Stomach (tissue), 9 donors: ENCODE data around the gene CACUL1. TPM values are rescaled to one million over a fixed set of nuclear protein-coding genes. Genes with fewer than 3 reads are reported as not detected.
"Not testable (repeated sequence)": the region's sequence is repeated elsewhere in the genome, so short reads cannot be mapped to it uniquely, and the experiment has no call there.

Source experiments
- DNase-seq, 2 donors: peaks; one replicate each; pipeline versions ENCODE4 v3.0.0 to v3.0.0-alpha.2; 2013 to 2019
- H3K27ac ChIP-seq, 5 donors: fragments of 200-600 bp in 4 of 5; sonication (generic) in 4 of 5; one replicate each; pipeline ENCODE4 v1.5.1; 2013 to 2019; ENCODE audit warnings: mild to moderate bottlenecking in 1 of 5, moderate library complexity in 1 of 5
- H3K27me3 ChIP-seq, 3 donors: fragments of 200-600 bp; sonication (generic); one replicate each; pipeline ENCODE4 v1.5.1; 2017 to 2019; ENCODE audit warnings: mixed run types in 1 of 3
- H3K36me3 ChIP-seq, 4 donors: fragments of 200-600 bp; sonication (generic); 1 replicate in 3 of 4; 2 replicates in 1 of 4; pipeline ENCODE4 v1.5.1; 2016 to 2019
- H3K4me1 ChIP-seq, 4 donors: fragments of 200-600 bp; sonication (generic); one replicate each; pipeline ENCODE4 v1.5.1; 2016 to 2019
- H3K4me3 ChIP-seq, 4 donors: fragments of 200-600 bp; sonication (generic) in 3 of 4; one replicate each; pipeline ENCODE4 v1.5.1; 2016 to 2019; ENCODE audit warnings: mild to moderate bottlenecking in 1 of 4
- H3K9me3 ChIP-seq, 4 donors: fragments of 200-600 bp; sonication (generic); one replicate each; pipeline ENCODE4 v1.5.1; 2016 to 2019
- EP300 ChIP-seq: sonication (generic); formaldehyde crosslinking; IDR thresholded peaks from one replicate; pipeline ENCODE4 v1.6.1; 2017; ENCODE audit warnings: antibody characterized with exemption
- POLR2A ChIP-seq, 4 donors: fragments of 450-650 bp; IDR thresholded peaks; one replicate each; pipeline ENCODE4 v1.6.1; 2016; ENCODE audit warnings: antibody characterized with exemption in 4 of 4, control low read depth in 2 of 4, mild to moderate bottlenecking in 1 of 4, moderate library complexity in 1 of 4
- POLR2AphosphoS5 ChIP-seq, 3 donors: sonication (generic); formaldehyde crosslinking; IDR thresholded peaks; one replicate each; pipeline ENCODE4 v1.6.1; 2016; ENCODE audit warnings: antibody characterized with exemption in 3 of 3
- whole genome bisulfite sequencing, 5 donors: extraction: QIAGEN DNeasy Blood & Tissue Kit in 3 of 5; methylation state at CpG; one replicate each; pipeline versions ENCODE4 v1.1.5 to v1.1.7; 2013 to 2018; 5-methylcytosine and 5-hydroxymethylcytosine counted together
- intact Hi-C: fragments of 100-400 bp; cut with DNase I; formaldehyde crosslinking; loops from one replicate; pipeline ENCODE4 v1.15.1; 2023; ENCODE audit warnings: low total_unique reads
- polyA plus RNA-seq, 3 donors: library from polyadenylated mRNA; stranded (reverse); fragments of 200-250 nt; gene quantifications; one replicate each; pipeline ENCODE4 v1.2.3, GENCODE V29; 2013
- total RNA-seq, 5 donors: library from RNA; depleted of rRNA; stranded (reverse); fragments of >200 nt; gene quantifications; one replicate each; pipeline versions ENCODE4 v1.1.0 to v1.2.3, GENCODE V29; 2014 to 2016
- TF ChIP-seq, protein P1 (sequence below), 7 experiments: fragments of 450-650 bp in 4 of 7; fragments of 200-600 bp in 3 of 7; sonication (generic) in 3 of 7; IDR thresholded peaks; one replicate each; pipeline ENCODE4 v1.5.1; 2016 to 2019; ENCODE audit warnings: antibody characterized with exemption in 7 of 7, control low read depth in 2 of 7, mild to moderate bottlenecking in 1 of 7
- donor health status: healthy with polysubstance abuse.
- donor health status: Bipolar disorder and iron deficiency.
- donor health status: healthy.

The CACUL1 gene
- total and polyA plus RNA-seq, 8 donors = 5.1 to 76.9 (median 18.5) TPM

DNA sequence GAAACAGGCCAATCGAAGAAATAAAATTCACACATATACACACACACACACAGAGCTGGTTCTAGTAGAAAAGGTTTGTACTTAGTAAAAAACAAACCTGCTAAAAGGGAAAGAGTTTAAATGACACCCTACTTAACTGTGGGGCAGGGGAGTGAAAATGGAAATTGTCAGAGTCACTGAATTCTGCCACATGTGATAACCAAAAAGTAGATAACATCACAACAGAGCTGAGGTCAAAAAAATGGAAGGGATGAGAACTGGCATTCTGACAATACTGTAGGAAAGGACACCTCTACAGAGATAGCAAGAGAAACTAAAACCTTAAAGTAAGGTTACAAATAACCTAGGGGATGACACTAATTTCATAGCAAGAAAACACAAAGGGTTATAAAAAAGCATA is 74.6 kb downstream of the CACUL1 start:
- Histone ChIP-seq H3K36me3 (peaks cover 10 to 64% (median 55%) of the 10 kb centered on the region in 4 donors), H3K27me3 (no peaks in the 10 kb centered on the region), H3K27ac (no peak overlapping the region), H3K4me3 (no peak overlapping the region), H3K9me3 (no peaks in the 10 kb centered on the region), H3K4me1 (no peaks in the 10 kb centered on the region)
- DNase-seq = no peak
- WGBS, 5 donors = 92 to 98% (median 95%) methylated on average over 1 of the region's 1 CpG
- intact Hi-C loops = no loop called here
- no peak for TF ChIP-seq POLR2A (IDR thresholded peaks at IDR 0.05)
- no peak for TF ChIP-seq EP300
- TF ChIP-seq, protein P1, sequence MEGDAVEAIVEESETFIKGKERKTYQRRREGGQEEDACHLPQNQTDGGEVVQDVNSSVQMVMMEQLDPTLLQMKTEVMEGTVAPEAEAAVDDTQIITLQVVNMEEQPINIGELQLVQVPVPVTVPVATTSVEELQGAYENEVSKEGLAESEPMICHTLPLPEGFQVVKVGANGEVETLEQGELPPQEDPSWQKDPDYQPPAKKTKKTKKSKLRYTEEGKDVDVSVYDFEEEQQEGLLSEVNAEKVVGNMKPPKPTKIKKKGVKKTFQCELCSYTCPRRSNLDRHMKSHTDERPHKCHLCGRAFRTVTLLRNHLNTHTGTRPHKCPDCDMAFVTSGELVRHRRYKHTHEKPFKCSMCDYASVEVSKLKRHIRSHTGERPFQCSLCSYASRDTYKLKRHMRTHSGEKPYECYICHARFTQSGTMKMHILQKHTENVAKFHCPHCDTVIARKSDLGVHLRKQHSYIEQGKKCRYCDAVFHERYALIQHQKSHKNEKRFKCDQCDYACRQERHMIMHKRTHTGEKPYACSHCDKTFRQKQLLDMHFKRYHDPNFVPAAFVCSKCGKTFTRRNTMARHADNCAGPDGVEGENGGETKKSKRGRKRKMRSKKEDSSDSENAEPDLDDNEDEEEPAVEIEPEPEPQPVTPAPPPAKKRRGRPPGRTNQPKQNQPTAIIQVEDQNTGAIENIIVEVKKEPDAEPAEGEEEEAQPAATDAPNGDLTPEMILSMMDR (IDR thresholded peaks at IDR 0.05) = no peak
- TF ChIP-seq POLR2AphosphoS5 (IDR thresholded peaks at IDR 0.05) = no peak

DNA sequence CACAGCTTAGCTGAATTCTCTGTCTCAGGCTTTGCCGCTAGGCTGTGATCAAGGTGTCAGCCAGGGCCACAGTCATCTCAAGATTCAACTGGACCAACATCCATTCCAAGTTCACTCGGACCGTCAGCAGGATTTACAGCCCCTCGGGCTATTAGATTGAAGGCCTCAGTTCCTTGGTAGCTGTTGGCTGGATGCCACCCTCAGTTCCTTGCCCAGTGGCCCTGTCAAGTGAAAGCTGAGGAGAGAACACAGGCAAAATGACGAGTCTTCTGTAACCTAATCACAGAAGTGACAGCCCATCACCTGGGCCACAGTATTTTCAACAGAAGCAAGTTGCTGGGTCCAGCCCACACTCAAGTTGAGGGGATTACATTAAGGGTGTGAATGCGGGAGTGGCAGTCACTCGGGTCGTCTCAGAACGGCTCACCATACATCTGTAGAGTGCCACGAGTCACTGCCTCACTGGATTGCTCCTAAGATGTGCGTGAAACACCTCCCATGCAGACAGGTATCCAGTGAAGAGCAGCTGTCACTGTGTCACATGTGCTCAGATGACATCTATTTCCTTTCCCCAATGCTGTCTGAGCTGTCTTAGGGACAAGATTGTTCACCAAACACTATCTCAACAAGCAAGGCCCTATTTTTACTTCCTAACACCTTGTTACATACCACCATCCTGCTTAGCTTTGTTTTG is 80.4 kb downstream of the CACUL1 start:
- peaks cover 4 to 33% (median 29%) of the 10 kb centered on the region in 4 donors for H3K36me3 ChIP-seq
- intact Hi-C loops = no loop called here
- no peak overlapping the region for H3K27ac ChIP-seq
- no peak for TF ChIP-seq POLR2AphosphoS5 (IDR thresholded peaks at IDR 0.05)
- TF ChIP-seq, protein P1 (IDR thresholded peaks at IDR 0.05) = no peak
- no peak for TF ChIP-seq POLR2A (IDR thresholded peaks at IDR 0.05)
- TF ChIP-seq EP300 = no peak
- H3K27me3 ChIP-seq = no peaks in the 10 kb centered on the region
- no peak for DNase-seq
- peaks cover 0 to 17% (median 13%) of the 10 kb centered on the region in 4 donors for H3K4me1 ChIP-seq
- no peak overlapping the region for H3K4me3 ChIP-seq
- 84 to 92% (median 86%) methylated on average over 11 of the region's 11 CpGs for WGBS, 5 donors
- no peaks in the 10 kb centered on the region for H3K9me3 ChIP-seq

DNA sequence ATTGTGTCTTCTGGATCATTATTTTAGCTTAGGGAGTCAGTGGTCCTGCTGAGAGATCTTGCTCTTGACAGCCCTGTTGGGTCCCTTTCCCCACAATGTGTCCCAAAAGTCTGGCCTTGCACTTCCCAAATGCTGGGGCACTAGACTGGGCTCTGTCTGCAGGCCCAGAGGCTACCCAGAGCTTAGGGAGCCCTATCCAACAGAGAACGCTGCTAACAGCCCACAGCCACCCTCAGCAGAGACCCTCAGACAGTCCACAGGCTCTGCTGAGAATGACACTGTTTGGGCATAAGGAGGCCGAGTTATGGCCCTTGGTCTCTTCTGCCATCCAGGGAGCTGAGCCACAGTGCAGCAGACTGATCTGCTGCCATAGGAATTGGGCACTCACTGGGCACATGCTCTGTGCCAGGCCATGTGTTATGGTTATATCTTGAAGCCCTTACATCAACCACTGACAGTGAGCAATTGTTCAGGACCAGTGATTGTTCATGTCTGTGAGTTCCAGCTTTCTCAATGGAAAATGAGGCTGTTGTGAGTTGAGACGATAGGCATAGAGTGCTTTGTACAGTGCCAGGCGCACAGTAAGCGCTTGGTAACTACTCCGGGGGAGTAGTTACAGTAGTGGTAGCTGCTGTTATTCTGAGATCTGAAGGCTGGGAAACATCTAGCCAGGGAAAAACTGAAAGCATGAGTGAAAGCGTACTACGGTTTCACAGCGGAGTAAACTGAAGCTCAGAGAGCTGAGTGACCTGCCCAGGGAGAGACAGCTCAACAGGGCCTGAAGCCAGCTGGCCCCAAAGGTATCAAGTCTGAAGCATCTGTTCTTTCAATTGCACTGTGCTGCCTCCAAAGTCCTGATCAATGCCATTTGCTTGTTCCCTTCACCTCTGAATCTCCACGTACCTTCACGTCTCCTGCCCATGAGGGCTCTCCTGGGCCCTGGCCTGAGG is 81.7 kb downstream of the CACUL1 start:
- Histone ChIP-seq H3K36me3 (peaks cover 4 to 28% (median 25%) of the 10 kb centered on the region in 4 donors), H3K9me3 (no peaks in the 10 kb centered on the region), H3K27ac (no peak overlapping the region), H3K4me3 (no peak overlapping the region), H3K4me1 (peaks cover 4 to 30% (median 22%) of the 10 kb centered on the region in 4 donors), H3K27me3 (no peaks in the 10 kb centered on the region)
- DNase-seq = peak in 1 of 2 donors; percentile 32
- intact Hi-C loops = no loop called here
- WGBS, 5 donors = 76 to 98% (median 89%) methylated on average over 11 of the region's 11 CpGs
- TF ChIP-seq EP300 (no peak), POLR2AphosphoS5 (IDR thresholded peaks at IDR 0.05) (no peak), POLR2A (IDR thresholded peaks at IDR 0.05) (no peak)
- TF ChIP-seq, protein P1 (IDR thresholded peaks at IDR 0.05) = no peak

DNA sequence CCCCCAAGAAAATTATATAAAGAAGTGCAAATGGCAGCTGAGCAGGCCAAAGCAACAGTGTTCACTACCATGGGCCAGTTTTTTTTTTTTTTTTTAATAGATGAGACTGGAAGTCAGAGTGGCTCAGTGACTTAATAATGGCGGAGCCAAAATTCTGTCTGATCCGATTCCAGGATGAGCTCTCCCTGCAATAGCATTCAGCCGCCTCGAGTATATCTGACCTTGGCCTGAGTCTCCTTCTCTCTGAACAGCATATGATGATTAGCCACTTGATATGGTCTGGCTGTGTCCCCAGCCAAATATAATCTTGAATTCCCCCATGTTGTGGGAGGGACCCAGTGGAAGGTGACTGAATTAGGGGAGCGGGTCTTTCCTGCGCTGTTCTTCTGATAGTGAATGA is 82.6 kb downstream of the CACUL1 start:
- intact Hi-C loops = no loop called here
- Histone ChIP-seq H3K4me1 (peaks cover 4 to 33% (median 22%) of the 10 kb centered on the region in 4 donors), H3K9me3 (no peaks in the 10 kb centered on the region), H3K27me3 (no peaks in the 10 kb centered on the region), H3K4me3 (no peak overlapping the region), H3K27ac (no peak overlapping the region), H3K36me3 (peaks cover 0 to 28% (median 25%) of the 10 kb centered on the region in 4 donors)
- 66 to 72% (median 68%) methylated on average over 6 of the region's 6 CpGs for WGBS, 5 donors
- no peak for TF ChIP-seq POLR2AphosphoS5 (IDR thresholded peaks at IDR 0.05)
- TF ChIP-seq EP300 = no peak
- DNase-seq = no peak

- 42 to 77% (median 59%) methylated on average over 3 of the region's 3 CpGs for WGBS, 5 donors
- intact Hi-C loops = not testable (repeated sequence)
Observed at GRCh38 chr10:118671221-118671620, 83.5 kb downstream of the CACUL1 start.

More at GRCh38 chr10:118671221-118671620, 83.5 kb downstream of the CACUL1 start:
- DNase-seq, H3K27me3 ChIP-seq, H3K27ac ChIP-seq, H3K4me3 ChIP-seq, H3K9me3 ChIP-seq: not testable (repeated sequence)
- H3K36me3 ChIP-seq = peaks cover 0 to 28% (median 25%) of the 10 kb centered on the region in 4 donors
- peaks cover 4 to 33% (median 22%) of the 10 kb centered on the region in 4 donors for H3K4me1 ChIP-seq
